Tibial nerve (tissue), 4 donors: Measurements from ENCODE around the gene PLB1. TPM values are rescaled to one million over a fixed set of nuclear protein-coding genes. Genes with fewer than 3 reads are reported as not detected.

Experiments
- DNase-seq, 2 donors: peaks; one replicate each; pipeline ENCODE4 v3.0.0-alpha.2; 2019; ENCODE audit warnings: low spot score in 2 of 2
- H3K27ac ChIP-seq, 4 donors: fragments of 200-600 bp; sonication (generic) in 3 of 4; one replicate each; pipeline ENCODE4 v1.5.1; 2017 to 2019; ENCODE audit warnings: mild to moderate bottlenecking in 1 of 4
- H3K27me3 ChIP-seq, 2 donors: fragments of 200-600 bp; sonication (generic) in 1 of 2; one replicate each; pipeline versions ENCODE4 v1.5.1 to v1.6.0; 2017 to 2019
- H3K36me3 ChIP-seq, 3 donors: fragments of 200-600 bp; sonication (generic); one replicate each; pipeline ENCODE4 v1.5.1; 2018 to 2019
- H3K4me1 ChIP-seq, 4 donors: fragments of 200-600 bp; sonication (generic) in 3 of 4; one replicate each; pipeline ENCODE4 v1.5.1; 2017 to 2019
- H3K4me3 ChIP-seq, 4 donors: fragments of 200-600 bp; sonication (generic) in 3 of 4; one replicate each; pipeline ENCODE4 v1.5.1; 2017 to 2019; ENCODE audit warnings: mild to moderate bottlenecking in 1 of 4, moderate library complexity in 1 of 4
- H3K9me3 ChIP-seq, 4 donors: fragments of 200-600 bp; sonication (generic) in 3 of 4; one replicate each; pipeline ENCODE4 v1.5.1; 2017 to 2019
- EP300 ChIP-seq, 2 donors: sonication (generic); formaldehyde crosslinking; IDR thresholded peaks; one replicate each; pipeline ENCODE4 v1.6.1; 2017; ENCODE audit warnings: antibody characterized with exemption in 2 of 2, mild to moderate bottlenecking in 1 of 2
- POLR2A ChIP-seq, 2 donors: fragments of 450-650 bp; IDR thresholded peaks; one replicate each; pipeline ENCODE4 v1.6.1; 2017; ENCODE audit warnings: antibody characterized with exemption in 2 of 2, mild to moderate bottlenecking in 2 of 2, moderate library complexity in 2 of 2
- WGBS, 2 donors: methylation state at CpG; one replicate each; pipeline ENCODE4 v1.1.5; 2018; 5-methylcytosine and 5-hydroxymethylcytosine counted together
- total RNA-seq, 4 donors: library from RNA; depleted of rRNA; stranded (reverse); fragments of >200 nt; gene quantifications; one replicate each; pipeline ENCODE4 v1.1.0, GENCODE V29; 2016
- TF ChIP-seq, protein P1 (sequence below), 5 experiments: fragments of 200-600 bp in 3 of 5; fragments of 450-650 bp in 2 of 5; sonication (generic) in 3 of 5; IDR thresholded peaks; one replicate each; pipeline ENCODE4 v1.5.1; 2016 to 2019; ENCODE audit warnings: antibody characterized with exemption in 5 of 5, mild to moderate bottlenecking in 3 of 5, moderate library complexity in 2 of 5

PLB1 gene
- total RNA-seq, 4 donors from 2014 or later = 1.7 to 8.4 (median 4.7) TPM

DNA sequence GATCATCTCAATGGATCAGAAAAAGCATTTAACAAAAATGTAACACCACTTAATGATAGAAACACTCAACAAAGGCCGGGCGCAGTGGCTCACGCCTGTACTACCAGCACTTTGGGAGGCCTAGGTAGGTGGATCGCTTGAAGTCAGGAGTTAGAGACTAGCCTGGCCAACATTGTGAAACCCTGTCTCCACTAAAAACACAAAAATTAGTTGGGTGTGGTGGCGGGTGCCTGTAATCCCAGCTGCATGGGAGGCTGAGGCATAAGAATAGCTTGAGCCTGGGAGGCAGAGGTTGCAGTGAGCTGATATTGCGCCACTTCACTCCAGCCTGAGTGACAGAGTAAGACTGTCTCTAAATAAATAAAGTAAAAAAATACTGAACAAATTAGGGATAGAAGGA is 74.6 kb downstream of the PLB1 start:
- no peak overlapping the region for H3K27ac ChIP-seq
- TF ChIP-seq POLR2A (IDR thresholded peaks at IDR 0.05) = no peak
- no peak for TF ChIP-seq EP300 (IDR thresholded peaks at IDR 0.05)
- TF ChIP-seq, protein P1, sequence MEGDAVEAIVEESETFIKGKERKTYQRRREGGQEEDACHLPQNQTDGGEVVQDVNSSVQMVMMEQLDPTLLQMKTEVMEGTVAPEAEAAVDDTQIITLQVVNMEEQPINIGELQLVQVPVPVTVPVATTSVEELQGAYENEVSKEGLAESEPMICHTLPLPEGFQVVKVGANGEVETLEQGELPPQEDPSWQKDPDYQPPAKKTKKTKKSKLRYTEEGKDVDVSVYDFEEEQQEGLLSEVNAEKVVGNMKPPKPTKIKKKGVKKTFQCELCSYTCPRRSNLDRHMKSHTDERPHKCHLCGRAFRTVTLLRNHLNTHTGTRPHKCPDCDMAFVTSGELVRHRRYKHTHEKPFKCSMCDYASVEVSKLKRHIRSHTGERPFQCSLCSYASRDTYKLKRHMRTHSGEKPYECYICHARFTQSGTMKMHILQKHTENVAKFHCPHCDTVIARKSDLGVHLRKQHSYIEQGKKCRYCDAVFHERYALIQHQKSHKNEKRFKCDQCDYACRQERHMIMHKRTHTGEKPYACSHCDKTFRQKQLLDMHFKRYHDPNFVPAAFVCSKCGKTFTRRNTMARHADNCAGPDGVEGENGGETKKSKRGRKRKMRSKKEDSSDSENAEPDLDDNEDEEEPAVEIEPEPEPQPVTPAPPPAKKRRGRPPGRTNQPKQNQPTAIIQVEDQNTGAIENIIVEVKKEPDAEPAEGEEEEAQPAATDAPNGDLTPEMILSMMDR (IDR thresholded peaks at IDR 0.05) = no peak
- no peak overlapping the region for H3K4me3 ChIP-seq
- WGBS, 2 donors = 81 to 94% methylated on average over 5 to 6 of the region's 6 CpGs
- H3K27me3 ChIP-seq = no peaks in the 10 kb centered on the region
- no peaks in the 10 kb centered on the region for H3K36me3 ChIP-seq
- DNase-seq = no peak
- no peaks in the 10 kb centered on the region for H3K9me3 ChIP-seq
- H3K4me1 ChIP-seq = peaks cover 0 to 5% (median 0%) of the 10 kb centered on the region in 4 donors

- no peaks in the 10 kb centered on the region for H3K4me1 ChIP-seq
- WGBS, 2 donors = 91 to 92% methylated on average over 5 of the region's 5 CpGs
- H3K27me3 ChIP-seq = no peaks in the 10 kb centered on the region
- no peaks in the 10 kb centered on the region for H3K9me3 ChIP-seq
- H3K27ac ChIP-seq = no peak overlapping the region
- TF ChIP-seq, protein P1 (IDR thresholded peaks at IDR 0.05) = no peak
- TF ChIP-seq POLR2A (IDR thresholded peaks at IDR 0.05) = no peak
- TF ChIP-seq EP300 (IDR thresholded peaks at IDR 0.05) = no peak
- DNase-seq = no peak
- H3K36me3 ChIP-seq = no peaks in the 10 kb centered on the region
- no peak overlapping the region for H3K4me3 ChIP-seq
These were observed 80.9 kb downstream of the PLB1 start for GRCh38 chr2:28576714-28577113.

- Histone ChIP-seq H3K9me3 (no peaks in the 10 kb centered on the region), H3K27me3 (no peaks in the 10 kb centered on the region), H3K36me3 (no peaks in the 10 kb centered on the region), H3K27ac (no peak overlapping the region), H3K4me3 (no peak overlapping the region), H3K4me1 (no peaks in the 10 kb centered on the region)
- DNase-seq = no peak
- TF ChIP-seq, protein P1 (IDR thresholded peaks at IDR 0.05) = no peak
- no peak for TF ChIP-seq EP300 (IDR thresholded peaks at IDR 0.05)
- no peak for TF ChIP-seq POLR2A (IDR thresholded peaks at IDR 0.05)
- WGBS, 2 donors = 84 to 85% methylated on average over 16 of the region's 16 CpGs
These were observed 82.2 kb downstream of the PLB1 start for GRCh38 chr2:28577791-28578680.

GRCh38 chr2:28578774-28579173 is 82.9 kb downstream of the PLB1 start:
- Histone ChIP-seq H3K36me3 (no peaks in the 10 kb centered on the region), H3K4me3 (no peak overlapping the region), H3K27me3 (no peaks in the 10 kb centered on the region), H3K27ac (no peak overlapping the region), H3K9me3 (no peaks in the 10 kb centered on the region), H3K4me1 (peaks cover 0 to 3% (median 0%) of the 10 kb centered on the region in 4 donors)
- TF ChIP-seq POLR2A (IDR thresholded peaks at IDR 0.05) = no peak
- no peak for DNase-seq
- 76 to 78% methylated on average over 2 of the region's 2 CpGs for WGBS, 2 donors

DNA sequence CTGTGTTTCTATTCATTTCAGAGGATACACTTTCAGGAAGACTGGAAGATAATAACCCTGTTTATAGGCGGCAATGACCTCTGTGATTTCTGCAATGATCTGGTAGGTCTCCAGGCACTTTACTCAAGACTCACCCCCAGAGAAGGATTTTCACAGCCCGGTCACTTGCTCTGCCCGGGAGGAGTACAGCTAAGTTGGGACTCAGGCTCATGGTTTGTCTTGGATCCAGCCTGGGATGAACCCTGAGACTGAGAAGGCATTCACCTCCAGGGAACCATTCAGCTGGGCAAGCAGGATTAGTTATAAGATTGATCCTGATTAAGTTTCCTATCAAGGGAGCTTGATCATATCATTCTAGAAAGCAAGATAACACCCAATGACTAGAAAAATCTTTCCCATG is 83.7 kb downstream of the PLB1 start:
- Histone ChIP-seq H3K4me1 (peaks cover 0 to 11% (median 2%) of the 10 kb centered on the region in 4 donors), H3K36me3 (no peaks in the 10 kb centered on the region), H3K27me3 (no peaks in the 10 kb centered on the region), H3K9me3 (no peaks in the 10 kb centered on the region), H3K27ac (no peak overlapping the region), H3K4me3 (no peak overlapping the region)
- WGBS, 2 donors = 89 to 94% methylated on average over 3 of the region's 3 CpGs
- no peak for DNase-seq
- TF ChIP-seq EP300 (IDR thresholded peaks at IDR 0.05) (no peak), POLR2A (IDR thresholded peaks at IDR 0.05) (no peak)
- TF ChIP-seq, protein P1 (IDR thresholded peaks at IDR 0.05) = no peak
